ENCODE results near the gene BRSK1. TPM values are rescaled to one million over a fixed set of nuclear protein-coding genes. Genes with fewer than 3 reads are reported as not detected.

BRSK1 gene
- total and polyA plus RNA-seq, 3 donors from 2014 or later = 12.8 to 20.7 (median 14.9) TPM

- H3K9me3 ChIP-seq = no peaks in the 10 kb centered on the region
- H3K4me3 ChIP-seq = peak overlapping the region; percentile 44 to 58
- H3K4me1 ChIP-seq = peaks cover 8% of the 10 kb centered on the region
- H3K27ac ChIP-seq = no peak overlapping the region
- no peak for DNase-seq
- no peaks in the 10 kb centered on the region for H3K27me3 ChIP-seq
- intact Hi-C loops (cut with DNase I; ENCODE audit: low total_unique reads) = no loop called here
- no peaks in the 10 kb centered on the region for H3K36me3 ChIP-seq (ENCODE audit: low read depth, missing control alignments)
- TF ChIP-seq POLR2A (IDR thresholded peaks at IDR 0.05) = no peak
- TF ChIP-seq, protein P1, sequence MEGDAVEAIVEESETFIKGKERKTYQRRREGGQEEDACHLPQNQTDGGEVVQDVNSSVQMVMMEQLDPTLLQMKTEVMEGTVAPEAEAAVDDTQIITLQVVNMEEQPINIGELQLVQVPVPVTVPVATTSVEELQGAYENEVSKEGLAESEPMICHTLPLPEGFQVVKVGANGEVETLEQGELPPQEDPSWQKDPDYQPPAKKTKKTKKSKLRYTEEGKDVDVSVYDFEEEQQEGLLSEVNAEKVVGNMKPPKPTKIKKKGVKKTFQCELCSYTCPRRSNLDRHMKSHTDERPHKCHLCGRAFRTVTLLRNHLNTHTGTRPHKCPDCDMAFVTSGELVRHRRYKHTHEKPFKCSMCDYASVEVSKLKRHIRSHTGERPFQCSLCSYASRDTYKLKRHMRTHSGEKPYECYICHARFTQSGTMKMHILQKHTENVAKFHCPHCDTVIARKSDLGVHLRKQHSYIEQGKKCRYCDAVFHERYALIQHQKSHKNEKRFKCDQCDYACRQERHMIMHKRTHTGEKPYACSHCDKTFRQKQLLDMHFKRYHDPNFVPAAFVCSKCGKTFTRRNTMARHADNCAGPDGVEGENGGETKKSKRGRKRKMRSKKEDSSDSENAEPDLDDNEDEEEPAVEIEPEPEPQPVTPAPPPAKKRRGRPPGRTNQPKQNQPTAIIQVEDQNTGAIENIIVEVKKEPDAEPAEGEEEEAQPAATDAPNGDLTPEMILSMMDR (IDR thresholded peaks at IDR 0.05) = no peak
- 0 to 2% methylated on average over 5 to 24 of the region's 24 CpGs for WGBS, 2 donors
Measured at GRCh38 chr19:55353356-55353802, 69.6 kb downstream of the BRSK1 start.

DNA sequence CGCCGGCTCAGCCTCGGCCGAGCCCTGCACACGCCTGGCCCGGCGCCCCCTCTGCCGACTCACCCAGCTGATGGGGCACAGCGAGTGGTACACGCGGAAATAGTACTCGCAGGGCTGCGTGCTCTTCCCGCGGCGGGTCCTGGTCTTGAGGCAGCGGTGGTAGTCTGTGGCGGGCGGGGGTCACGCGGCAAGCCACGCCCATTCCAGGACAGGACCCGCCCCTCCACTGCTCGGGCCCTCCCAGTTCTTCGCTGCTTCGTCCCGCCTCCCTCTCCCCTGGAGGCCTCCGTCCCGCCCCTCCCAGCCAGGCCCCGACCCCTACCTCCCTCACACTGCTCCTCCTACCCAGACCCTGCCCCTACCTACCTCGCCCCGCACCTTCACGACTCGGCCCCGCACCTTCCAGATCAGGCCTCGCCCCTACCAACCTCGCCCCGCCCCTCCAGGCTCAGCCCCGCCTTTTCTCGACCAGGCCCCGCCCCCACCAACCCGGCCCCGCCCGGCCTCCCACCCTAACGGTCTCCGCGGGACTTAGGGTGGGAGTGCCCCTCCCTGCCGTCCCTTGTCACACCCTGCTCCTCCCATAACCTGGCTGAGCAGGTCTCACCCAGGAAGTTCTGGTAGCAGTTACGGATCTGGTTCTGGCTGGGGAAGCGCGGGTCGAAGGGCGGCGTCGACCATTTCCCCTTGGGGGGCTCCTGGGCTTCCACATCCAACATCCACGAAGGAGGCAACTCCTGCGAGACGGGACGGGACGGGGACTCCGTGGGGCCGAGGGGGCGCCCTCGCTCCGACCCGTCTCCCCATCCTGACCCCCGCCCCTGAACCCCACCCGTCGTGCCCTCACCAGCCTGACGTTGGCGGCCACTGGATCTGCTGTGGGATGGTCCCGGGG lies 70.3 kb downstream of the BRSK1 start:
- Histone ChIP-seq H3K36me3 (ENCODE audit: low read depth, missing control alignments) (no peaks in the 10 kb centered on the region), H3K4me3 (peak overlapping the region; percentile 44 to 58), H3K9me3 (no peaks in the 10 kb centered on the region), H3K27ac (no peak overlapping the region), H3K27me3 (no peaks in the 10 kb centered on the region), H3K4me1 (peaks cover 8% of the 10 kb centered on the region)
- no peak for TF ChIP-seq POLR2A (IDR thresholded peaks at IDR 0.05)
- TF ChIP-seq, protein P1 (IDR thresholded peaks at IDR 0.05) = no peak
- intact Hi-C loops (cut with DNase I; ENCODE audit: low total_unique reads) = no loop called here
- peak; percentile 65 for DNase-seq
- 1 to 2% methylated on average over 27 to 66 of the region's 72 CpGs for WGBS, 2 donors

DNA sequence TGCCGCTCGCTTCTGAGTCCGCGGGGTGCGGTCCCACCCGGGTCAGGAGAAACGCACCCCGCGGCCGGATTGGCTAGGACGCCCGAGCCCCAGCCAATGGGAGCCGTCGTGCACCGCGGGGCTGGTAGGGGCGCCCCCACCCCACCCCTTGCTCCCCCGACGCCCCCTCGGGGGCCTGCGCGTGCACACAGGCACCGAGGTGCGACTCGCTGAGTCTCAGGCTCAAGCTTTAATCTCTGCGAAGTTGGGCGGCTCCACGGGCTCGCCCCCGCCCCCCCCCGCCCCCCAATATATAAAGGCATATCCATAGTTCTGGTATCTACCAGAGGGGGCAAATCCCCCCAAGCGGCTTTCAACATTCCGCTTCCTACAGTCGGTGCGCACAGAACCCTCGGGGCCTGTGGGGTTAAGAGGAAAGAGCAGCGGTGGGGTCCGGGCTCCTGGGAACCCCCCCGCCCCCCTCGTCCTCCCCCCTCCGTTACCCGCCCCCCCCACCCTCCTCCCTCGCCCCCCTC lies 71.0 kb downstream of the BRSK1 start, which contains the start of gene COX6B2:
Gene COX6B2 (minus strand): TSS at position 22 of the 515 bp plus-strand sequence. CDS start 198 bp downstream, outside the sequence.
- peak within 1 kb of the TSS; percentile 44 to 58 for H3K4me3 ChIP-seq
- H3K27ac ChIP-seq = no peak within 1 kb of the TSS
- no peaks in the 10 kb centered on the region for H3K9me3 ChIP-seq
- intact Hi-C loops (cut with DNase I; ENCODE audit: low total_unique reads) = no loop called here
- H3K27me3 ChIP-seq = no peaks in the 10 kb centered on the region
- TF ChIP-seq POLR2A (IDR thresholded peaks at IDR 0.05) = no peak
- TF ChIP-seq, protein P1 (IDR thresholded peaks at IDR 0.05) = no peak
- WGBS, 2 donors = 0 to 1% methylated on average over 22 to 43 of the region's 43 CpGs
- H3K36me3 ChIP-seq (ENCODE audit: low read depth, missing control alignments) = no peaks in the 10 kb centered on the region
- H3K4me1 ChIP-seq = peaks cover 8% of the 10 kb centered on the region
- DNase-seq = peak; percentile 41

- Histone ChIP-seq H3K9me3 (no peaks in the 10 kb centered on the region), H3K27me3 (no peaks in the 10 kb centered on the region), H3K4me1 (peaks cover 8% of the 10 kb centered on the region), H3K27ac (no peak overlapping the region), H3K4me3 (no peak overlapping the region), H3K36me3 (ENCODE audit: low read depth, missing control alignments) (no peaks in the 10 kb centered on the region)
- no peak for DNase-seq
- TF ChIP-seq, protein P1 (IDR thresholded peaks at IDR 0.05) = no peak
- no peak for TF ChIP-seq POLR2A (IDR thresholded peaks at IDR 0.05)
- intact Hi-C loops (cut with DNase I; ENCODE audit: low total_unique reads) = no loop called here
- WGBS, 2 donors = 18 to 30% methylated on average over 5 to 13 of the region's 13 CpGs
Measured at GRCh38 chr19:55355213-55355821, 71.5 kb downstream of the BRSK1 start.

Data from testis (tissue), 3 donors.